Measurements from ENCODE around the gene MRPL24.
A peak's percentile ranks its signal among the peaks of the same experiment; 100 is the strongest.

The MRPL24 gene

DNA sequence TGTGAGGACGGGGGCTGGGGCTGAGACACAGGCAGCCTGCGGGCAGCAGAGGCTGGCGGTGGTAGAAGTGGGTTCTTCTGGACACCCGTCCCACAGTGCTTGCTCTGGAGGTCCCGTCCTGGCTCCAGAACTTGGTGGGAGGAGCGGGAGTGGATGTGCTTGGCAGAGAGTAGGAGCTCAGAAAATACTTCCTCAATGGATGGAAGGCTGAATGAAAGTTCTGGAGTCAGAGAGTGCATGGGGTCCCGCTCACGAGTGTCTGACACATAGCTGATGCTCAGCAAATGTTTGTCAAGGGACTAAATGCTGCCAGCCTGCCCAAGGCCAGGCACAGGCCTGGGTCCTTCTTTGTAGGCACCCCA is 50.2 kb downstream of the MRPL24 start:
- no peak for DNase-seq

DNA sequence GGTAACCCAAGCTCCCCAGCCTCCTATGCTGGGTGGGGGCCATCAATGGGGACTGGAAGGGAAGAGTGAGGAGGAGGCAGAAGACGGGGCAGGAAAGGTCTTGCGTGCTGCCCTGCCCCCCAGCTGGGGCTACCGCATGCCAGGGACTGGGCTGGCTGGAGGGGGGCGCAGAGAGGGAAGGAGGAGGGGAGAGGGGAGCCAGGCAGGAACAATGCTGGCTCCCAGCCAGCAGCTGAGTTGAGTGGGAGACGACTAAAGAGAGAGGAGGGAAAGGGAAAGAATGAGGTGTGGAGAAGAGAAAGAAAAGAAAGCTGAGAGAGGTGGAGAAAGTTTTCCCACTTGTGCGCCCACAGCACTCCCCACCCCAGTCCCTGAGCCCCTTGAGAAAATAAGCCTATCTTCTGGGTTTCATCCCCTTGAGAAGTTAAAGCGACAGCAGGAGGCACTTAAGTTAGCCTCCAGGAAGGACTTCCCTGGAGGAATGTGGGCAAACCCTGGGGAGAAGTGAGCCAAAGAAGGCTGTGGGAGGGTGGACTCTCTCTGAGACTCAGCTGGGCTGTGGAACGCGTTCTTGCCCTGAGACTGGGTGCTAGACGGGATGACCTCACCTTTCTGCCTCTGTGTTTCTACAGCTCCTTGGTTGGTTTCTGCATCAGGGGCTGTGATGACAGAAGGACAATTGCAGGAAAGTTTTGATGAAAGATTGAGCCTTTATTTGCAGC is 50.8 kb downstream of the MRPL24 start:
- no peak for DNase-seq

DNA sequence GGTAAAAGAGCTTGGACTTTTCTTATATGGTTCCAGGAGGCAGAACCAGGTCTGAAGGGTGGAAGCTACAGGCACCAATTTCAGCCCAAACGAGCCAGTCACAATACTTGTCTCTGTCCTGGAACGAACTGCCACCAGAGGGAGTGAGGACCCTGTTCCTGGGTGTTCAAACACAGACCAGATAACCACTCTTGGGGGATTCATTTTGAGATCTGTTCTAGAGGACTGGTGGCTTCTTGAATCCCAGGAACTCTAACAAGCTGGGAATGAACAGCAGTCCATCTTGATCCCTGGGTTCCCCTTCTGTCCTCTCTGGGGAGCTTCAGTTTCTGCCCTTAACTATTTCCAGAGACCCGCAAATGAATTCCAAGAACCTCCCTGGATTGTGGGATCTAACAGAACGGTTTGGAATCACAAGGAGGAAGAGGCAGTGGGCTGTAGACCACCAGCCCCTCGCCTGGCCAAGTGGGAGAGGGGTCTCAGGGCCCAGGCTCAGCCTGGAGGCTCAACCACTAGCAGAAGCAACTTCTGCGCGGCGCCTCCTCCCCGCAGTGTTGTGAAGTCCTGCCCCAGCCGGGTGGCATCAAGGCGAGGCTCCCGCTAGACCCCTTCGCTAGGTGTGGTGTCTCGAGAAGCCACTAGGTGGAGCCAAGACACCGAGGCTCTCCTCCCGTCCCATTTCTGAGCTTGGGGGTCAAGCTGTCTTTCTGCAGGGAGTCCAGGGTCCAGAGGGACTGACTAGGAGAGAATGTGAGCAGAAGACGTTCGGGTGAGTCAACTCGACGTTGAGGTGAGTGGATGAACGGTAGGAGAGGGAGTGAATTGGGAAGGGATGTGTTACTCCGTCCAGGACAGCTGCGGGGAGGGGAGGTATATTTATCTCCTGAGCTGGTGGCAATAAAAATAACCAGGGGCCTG is 51.6 kb downstream of the MRPL24 start:
- peak; percentile 94 for DNase-seq

Data from NCI-H1694 (cell line).